Measurements from ENCODE around the gene DAAM2.

The DAAM2 gene

GRCh38 chr6:39887692-39888450, 95.7 kb downstream of the DAAM2 start:
- peak; percentile 74 for DNase-seq (ENCODE audit: low spot score)

GRCh38 chr6:39889229-39889628, 97.1 kb downstream of the DAAM2 start:
- DNase-seq (ENCODE audit: low spot score): no peak

- DNase-seq (ENCODE audit: low spot score): no peak
Measured at GRCh38 chr6:39891353-39891752, 99.2 kb downstream of the DAAM2 start.

- no peak for DNase-seq (ENCODE audit: low spot score)
Measured at GRCh38 chr6:39891976-39892375, 99.8 kb downstream of the DAAM2 start.

GRCh38 chr6:39892490-39893129, 100.4 kb downstream of the DAAM2 start:
- DNase-seq (ENCODE audit: low spot score): peak; percentile 79

- DNase-seq (ENCODE audit: low spot score): no peak
Measured at GRCh38 chr6:39893286-39893685, 101.1 kb downstream of the DAAM2 start.

- no peak for DNase-seq (ENCODE audit: low spot score)
Measured at GRCh38 chr6:39896701-39897100, 104.5 kb downstream of the DAAM2 start.

GRCh38 chr6:39897698-39898097, 105.5 kb downstream of the DAAM2 start:
- DNase-seq (ENCODE audit: low spot score): peak; percentile 3

GRCh38 chr6:39898625-39899024, 106.4 kb downstream of the DAAM2 start:
- peak; percentile 58 for DNase-seq (ENCODE audit: low spot score)

GRCh38 chr6:39899554-39900295, 107.5 kb downstream of the DAAM2 start:
- peak; percentile 28 for DNase-seq (ENCODE audit: low spot score)

- no peak for DNase-seq (ENCODE audit: low spot score)
Measured at GRCh38 chr6:39901116-39901655, 109.0 kb downstream of the DAAM2 start.

GRCh38 chr6:39901670-39902069, 109.5 kb downstream of the DAAM2 start:
- DNase-seq (ENCODE audit: low spot score): no peak

GRCh38 chr6:39902136-39902535, 110.0 kb downstream of the DAAM2 start:
- no peak for DNase-seq (ENCODE audit: low spot score)

- no peak for DNase-seq (ENCODE audit: low spot score)
Measured at GRCh38 chr6:39902786-39903465, 110.8 kb downstream of the DAAM2 start.

GRCh38 chr6:39903656-39904055, 111.5 kb downstream of the DAAM2 start:
- DNase-seq (ENCODE audit: low spot score): no peak

- no peak for DNase-seq (ENCODE audit: low spot score)
Measured at GRCh38 chr6:39904946-39905639, 112.9 kb downstream of the DAAM2 start.

GRCh38 chr6:39905640-39905975, 113.4 kb downstream of the DAAM2 start:
- no peak for DNase-seq (ENCODE audit: low spot score)

GRCh38 chr6:39906318-39906761, 114.2 kb downstream of the DAAM2 start:
- no peak for DNase-seq (ENCODE audit: low spot score)

- DNase-seq (ENCODE audit: low spot score): no peak
Measured at GRCh38 chr6:39907871-39908575, 115.8 kb downstream of the DAAM2 start.

GRCh38 chr6:39908838-39909583, 116.8 kb downstream of the DAAM2 start:
- no peak for DNase-seq (ENCODE audit: low spot score)
